ENCODE data around the gene BBS7.
A peak's percentile ranks its signal among the peaks of the same experiment; 100 is the strongest.

Gene BBS7

DNA sequence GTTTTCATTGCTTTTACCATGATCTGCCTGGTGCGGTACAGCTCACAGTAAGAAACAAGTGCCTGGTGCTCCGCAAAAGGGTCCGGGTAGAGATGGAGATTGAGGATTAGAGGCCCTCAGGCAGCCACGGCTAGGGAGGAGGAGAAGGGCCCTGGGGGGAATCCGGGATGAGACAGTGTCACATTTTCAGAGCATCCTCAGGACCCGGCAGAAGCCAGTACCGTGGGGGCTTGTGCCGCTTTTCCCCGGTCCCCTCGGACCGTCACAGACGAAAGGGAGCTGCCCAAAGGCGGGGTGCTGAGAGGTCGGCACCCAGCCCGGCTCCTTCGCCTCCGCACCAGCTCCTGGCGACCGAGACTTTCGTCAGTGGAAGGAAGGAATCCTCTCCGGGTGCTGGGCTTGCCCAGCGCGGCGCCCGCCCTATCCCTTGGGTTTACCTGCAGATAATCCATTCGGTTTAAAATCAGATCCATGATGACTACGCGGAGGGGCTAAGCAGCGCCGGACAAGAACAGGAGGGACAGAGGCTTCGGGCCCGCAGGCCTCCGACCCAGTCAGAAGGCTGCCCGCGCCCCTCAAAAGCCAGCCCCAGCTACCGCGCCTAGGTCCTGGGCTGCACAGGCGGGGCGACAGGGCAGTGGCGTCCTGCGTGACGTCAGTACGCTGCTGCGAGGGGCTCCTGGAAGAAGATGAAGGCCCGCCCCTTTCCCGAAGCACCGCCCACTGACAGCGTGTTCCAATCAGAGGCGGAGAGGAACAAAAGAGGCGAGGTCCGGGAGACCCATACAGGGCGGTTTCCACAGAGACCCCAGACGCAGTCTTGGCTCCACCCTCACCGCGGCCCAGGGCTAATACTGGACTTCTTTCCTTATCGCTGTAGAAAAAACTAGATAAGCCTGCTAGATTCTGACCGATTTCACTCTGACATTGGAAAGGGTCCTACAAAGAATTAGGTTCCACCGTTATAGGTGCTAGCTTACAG is at the start of gene BBS7:
BBS7 (minus strand) TSS at position 634 of the 982 bp plus-strand sequence; CDS start at position 473, 161 bp downstream.
- DNase-seq (ENCODE audit: low read depth), result peak; percentile 97

GRCh38 chr4:121913667-121914066 is 43.4 kb upstream of the BBS7 start:
- no peak for DNase-seq (ENCODE audit: low read depth)

- no peak for DNase-seq (ENCODE audit: low read depth)
These were observed 38.1 kb upstream of the BBS7 start for GRCh38 chr4:121908346-121908745.

- DNase-seq (ENCODE audit: low read depth), result peak; percentile 19
These were observed 30.1 kb upstream of the BBS7 start for GRCh38 chr4:121900132-121900983.

GRCh38 chr4:121898150-121898549 is 27.9 kb upstream of the BBS7 start:
- peak; percentile 2 for DNase-seq (ENCODE audit: low read depth)

DNA sequence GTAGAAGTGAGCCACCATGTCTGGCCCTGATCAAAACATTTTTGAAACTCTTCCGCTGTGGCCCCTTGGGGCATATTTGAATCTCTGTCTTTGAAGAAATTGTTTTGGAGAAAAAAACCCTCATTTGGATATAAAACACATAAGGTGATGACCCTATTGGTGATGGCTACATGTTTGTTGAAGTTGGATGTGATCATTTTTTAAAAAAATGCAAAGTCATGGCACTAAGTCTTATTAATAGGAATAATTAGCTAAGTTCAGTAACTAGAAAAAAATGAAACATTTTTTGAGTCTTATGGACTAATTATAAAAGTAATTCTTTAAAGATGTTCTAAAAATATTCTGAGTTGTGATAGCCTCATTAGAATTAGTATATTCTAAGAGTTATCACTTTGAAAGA is 17.9 kb upstream of the BBS7 start:
- no peak for DNase-seq (ENCODE audit: low read depth)

DNA sequence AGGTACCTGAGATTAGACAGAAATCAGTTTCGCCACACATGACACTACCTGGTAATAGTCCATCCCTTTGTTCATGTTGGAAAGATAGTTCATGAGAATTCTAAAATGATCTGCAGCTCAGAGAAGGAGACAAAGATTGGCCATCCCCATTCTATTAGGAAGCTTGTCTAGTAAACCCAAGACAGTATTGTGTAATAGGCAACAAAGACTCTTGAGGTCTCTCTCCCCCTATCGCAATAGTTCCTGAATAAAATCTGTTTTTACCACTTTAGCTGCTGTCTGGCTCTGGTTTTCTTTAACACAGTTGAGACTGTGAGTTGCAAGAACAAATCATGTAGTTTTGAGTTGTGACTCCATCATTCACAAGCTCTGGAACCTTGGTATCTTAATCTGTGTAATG is 14.8 kb upstream of the BBS7 start:
- no peak for DNase-seq (ENCODE audit: low read depth)

DNA sequence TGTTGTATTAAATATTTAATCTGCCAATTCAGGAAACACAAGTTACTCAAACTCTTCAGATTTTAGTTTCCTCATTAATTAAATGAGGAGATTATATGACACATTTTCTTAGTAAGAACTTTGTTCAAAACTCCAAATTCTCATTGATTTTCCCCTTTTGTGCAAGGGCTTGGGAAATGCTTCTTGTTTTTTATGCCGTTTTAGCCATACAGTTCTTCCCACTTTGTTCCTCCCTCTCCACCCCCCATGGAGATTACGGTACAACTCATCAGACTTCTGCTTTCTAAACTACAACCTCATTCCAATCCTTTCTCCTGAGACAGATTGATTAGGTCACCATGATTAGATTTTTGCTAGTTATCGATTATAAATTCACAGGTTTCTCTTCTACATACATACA is 10.9 kb upstream of the BBS7 start:
- DNase-seq (ENCODE audit: low read depth), result no peak

DNA sequence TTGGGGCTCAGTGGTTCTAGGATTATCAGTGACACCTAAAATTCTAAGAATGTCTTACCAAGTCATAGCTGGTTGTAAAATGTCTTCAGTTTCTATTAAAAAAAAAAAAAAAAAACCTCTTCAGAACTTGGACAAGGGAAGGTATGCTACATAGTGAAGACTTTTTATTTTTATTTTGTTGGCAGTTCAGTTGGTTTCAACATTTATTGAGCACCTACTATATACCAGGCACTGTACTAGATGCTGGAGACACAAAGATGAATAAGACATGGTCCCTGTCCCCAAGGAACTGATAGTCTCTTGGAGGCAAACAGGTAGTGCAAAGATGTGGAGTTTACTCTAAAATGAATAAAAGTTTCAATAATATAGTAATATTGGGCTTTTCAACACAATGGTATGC is 8.9 kb upstream of the BBS7 start:
- DNase-seq (ENCODE audit: low read depth), result no peak

DNA sequence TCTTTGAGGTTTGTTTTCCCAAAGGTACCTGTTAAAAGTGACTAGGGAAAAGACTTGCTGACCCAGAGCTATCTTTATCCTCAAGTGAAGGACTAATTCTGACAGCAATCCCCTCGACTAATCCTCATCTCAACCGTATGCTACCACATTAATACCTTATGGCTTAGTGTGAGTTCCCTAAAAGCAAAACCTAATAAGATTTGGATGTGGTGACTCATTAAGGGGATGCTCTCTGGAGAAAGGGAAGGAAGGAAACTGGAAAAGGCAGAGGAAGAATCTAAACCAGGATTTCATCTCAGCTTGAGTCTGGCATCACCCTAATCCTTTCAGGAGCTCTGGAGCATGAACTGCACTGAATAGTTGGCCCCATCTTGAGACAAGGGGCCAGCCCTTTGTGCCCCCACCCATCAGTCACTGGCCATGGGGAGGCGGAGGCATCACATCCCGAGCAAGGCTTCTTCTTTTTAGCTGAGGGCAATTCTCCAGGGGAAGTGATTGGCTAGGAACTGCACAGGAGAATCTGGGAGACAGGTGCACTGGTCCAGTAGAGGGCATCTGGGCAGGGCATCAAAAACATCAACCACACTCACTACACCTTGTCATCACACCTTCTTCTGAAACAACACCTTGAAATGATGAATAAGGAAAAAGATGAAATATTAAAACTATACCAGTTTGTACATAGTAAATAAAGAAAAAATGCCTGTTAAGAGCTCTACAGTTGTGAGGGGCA is 6.9 kb upstream of the BBS7 start:
- no peak for DNase-seq (ENCODE audit: low read depth)

- no peak for DNase-seq (ENCODE audit: low read depth)
These were observed 5.8 kb upstream of the BBS7 start for GRCh38 chr4:121876070-121876469.

GRCh38 chr4:121875652-121876051 is 5.4 kb upstream of the BBS7 start:
- DNase-seq (ENCODE audit: low read depth), result no peak

GRCh38 chr4:121873604-121874003 is 3.3 kb upstream of the BBS7 start:
- DNase-seq (ENCODE audit: low read depth), result no peak

- DNase-seq (ENCODE audit: low read depth), result no peak
These were observed 6.5 kb downstream of the BBS7 start for GRCh38 chr4:121863799-121864198.

DNA sequence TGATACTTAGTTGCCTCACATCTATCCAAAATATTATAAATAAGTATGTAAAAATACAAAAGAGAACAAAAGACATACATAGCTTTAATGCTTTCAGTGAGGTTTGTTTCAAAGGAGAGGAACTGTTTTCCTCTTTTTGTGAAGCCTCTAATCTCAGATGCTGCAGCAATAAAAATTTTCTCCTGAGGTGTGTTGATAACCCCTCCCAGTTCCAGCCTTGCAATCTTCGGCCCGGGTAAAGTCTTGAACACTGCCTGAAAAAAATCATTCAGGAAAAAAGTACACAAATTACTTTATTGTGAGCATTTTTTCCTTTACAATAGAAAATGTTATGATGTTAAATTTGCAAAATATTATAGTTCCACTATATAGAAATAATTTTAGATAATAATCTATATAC is 8.8 kb downstream of the BBS7 start:
- DNase-seq (ENCODE audit: low read depth), result no peak

GRCh38 chr4:121860121-121860520 is 10.2 kb downstream of the BBS7 start:
- no peak for DNase-seq (ENCODE audit: low read depth)

GRCh38 chr4:121851354-121851753 is 18.9 kb downstream of the BBS7 start:
- no peak for DNase-seq (ENCODE audit: low read depth)

DNA sequence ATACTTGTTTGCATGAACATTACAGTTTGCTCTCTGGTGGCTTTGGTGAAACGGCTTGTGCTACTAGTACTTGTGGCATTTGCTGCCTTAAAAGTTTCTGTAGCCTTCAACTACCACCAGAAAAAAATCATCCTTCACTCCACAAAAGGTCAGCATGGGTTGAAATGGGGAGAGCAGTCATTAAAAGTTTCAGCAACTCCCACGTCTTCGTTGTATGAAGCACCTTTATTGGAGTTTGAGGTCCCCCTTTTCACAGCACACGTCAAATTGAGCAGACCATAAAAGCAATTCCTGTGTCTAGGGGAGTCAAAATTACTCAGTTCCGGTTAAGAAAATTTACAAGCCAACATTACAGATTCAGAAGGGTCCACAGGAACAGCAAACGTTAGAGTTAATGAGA is 23.6 kb downstream of the BBS7 start:
- DNase-seq (ENCODE audit: low read depth), result no peak

DNA sequence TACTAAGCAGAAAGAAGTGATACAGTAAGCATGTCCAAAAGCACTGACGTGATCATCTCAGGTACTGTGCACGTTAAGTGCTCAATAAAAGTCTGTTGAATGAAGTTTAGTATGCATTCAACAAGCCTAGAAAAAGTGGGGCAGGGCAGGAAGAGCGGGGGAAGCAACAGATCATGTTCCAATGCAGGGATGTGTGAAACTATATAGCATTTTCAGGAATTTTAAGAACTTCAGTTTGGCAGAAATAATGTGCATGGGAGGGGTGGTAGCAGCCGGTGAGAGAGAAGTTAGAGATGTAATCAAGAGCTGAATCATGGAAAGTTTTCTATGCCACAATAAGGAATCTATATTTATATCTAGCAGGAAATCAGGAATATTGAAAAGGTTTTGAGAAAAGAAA is 27.4 kb downstream of the BBS7 start:
- DNase-seq (ENCODE audit: low read depth), result no peak

GRCh38 chr4:121838136-121838535 is 32.1 kb downstream of the BBS7 start:
- no peak for DNase-seq (ENCODE audit: low read depth)

DNA sequence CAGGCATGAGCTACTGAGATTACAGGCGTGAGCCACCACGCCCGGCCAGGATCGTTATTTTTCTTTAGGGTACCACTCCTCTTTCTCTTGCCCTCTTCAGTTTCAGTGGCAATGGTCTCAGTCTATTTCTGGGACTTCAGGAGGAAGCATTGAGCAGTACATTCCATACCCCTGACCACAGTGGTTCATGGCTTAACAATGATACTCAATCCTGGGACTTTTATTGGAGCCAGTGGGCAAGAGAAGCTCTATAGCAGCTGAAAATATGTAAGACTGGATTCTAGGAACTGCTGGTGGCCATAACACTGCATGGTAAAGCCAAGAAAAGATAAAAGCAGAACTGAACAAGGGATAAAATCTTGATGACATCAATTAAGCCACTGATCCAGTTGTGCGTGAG is 40.8 kb downstream of the BBS7 start:
- no peak for DNase-seq (ENCODE audit: low read depth)

- no peak for DNase-seq (ENCODE audit: low read depth)
These were observed 42.4 kb downstream of the BBS7 start for GRCh38 chr4:121827853-121828252.

Measured in activated T-cell treated with anti-CD3 and anti-CD28 coated beads for 1 hour (primary cell).